ENCODE results near the gene PRR30. TPM values are rescaled to one million over a fixed set of nuclear protein-coding genes. Genes with fewer than 3 reads are reported as not detected.

Gene PRR30
- total RNA-seq, 1 donor from 2014 or later, result not detected

GRCh38 chr2:27159271-27159670 lies 20.1 kb upstream of the PRR30 start:
- DNase-seq (ENCODE audit: low read depth) (no peak), FAIRE-seq (no peak)
- Histone ChIP-seq H3K27me3 (ENCODE audit: control insufficient read depth, insufficient read depth, low read length) (peaks cover 2% of the 10 kb centered on the region), H3K4me3 (ENCODE audit: low read depth, low read length) (no peak overlapping the region), H3K36me3 (ENCODE audit: control insufficient read depth, insufficient read depth, low read length) (no peaks in the 10 kb centered on the region)
- no peak for TF ChIP-seq CTCF (IDR thresholded peaks at IDR 0.05; ENCODE audit: insufficient read depth, low read length, severe bottlenecking)

- FAIRE-seq (no peak), DNase-seq (ENCODE audit: low read depth) (no peak)
- no peak for TF ChIP-seq CTCF (IDR thresholded peaks at IDR 0.05; ENCODE audit: insufficient read depth, low read length, severe bottlenecking)
- no peak overlapping the region for H3K4me3 ChIP-seq (ENCODE audit: low read depth, low read length)
- H3K27me3 ChIP-seq (ENCODE audit: control insufficient read depth, insufficient read depth, low read length), result peaks cover 2% of the 10 kb centered on the region
- H3K36me3 ChIP-seq (ENCODE audit: control insufficient read depth, insufficient read depth, low read length), result no peaks in the 10 kb centered on the region
These were observed 19.3 kb upstream of the PRR30 start for GRCh38 chr2:27158468-27158867.

GRCh38 chr2:27155069-27155520 lies 15.9 kb upstream of the PRR30 start:
- TF ChIP-seq CTCF (IDR thresholded peaks at IDR 0.05; ENCODE audit: insufficient read depth, low read length, severe bottlenecking), result no peak
- FAIRE-seq, result no peak
- DNase-seq (ENCODE audit: low read depth), result peak; percentile 75
- H3K27me3 ChIP-seq (ENCODE audit: control insufficient read depth, insufficient read depth, low read length), result peaks cover 2% of the 10 kb centered on the region
- no peak overlapping the region for H3K4me3 ChIP-seq (ENCODE audit: low read depth, low read length)
- H3K36me3 ChIP-seq (ENCODE audit: control insufficient read depth, insufficient read depth, low read length), result no peaks in the 10 kb centered on the region

GRCh38 chr2:27154488-27154887 lies 15.3 kb upstream of the PRR30 start:
- Histone ChIP-seq H3K36me3 (ENCODE audit: control insufficient read depth, insufficient read depth, low read length) (no peaks in the 10 kb centered on the region), H3K4me3 (ENCODE audit: low read depth, low read length) (no peak overlapping the region), H3K27me3 (ENCODE audit: control insufficient read depth, insufficient read depth, low read length) (peaks cover 2% of the 10 kb centered on the region)
- DNase-seq (ENCODE audit: low read depth) (no peak), FAIRE-seq (no peak)
- TF ChIP-seq CTCF (IDR thresholded peaks at IDR 0.05; ENCODE audit: insufficient read depth, low read length, severe bottlenecking), result no peak

GRCh38 chr2:27152796-27153464 lies 13.7 kb upstream of the PRR30 start:
- no peak overlapping the region for H3K4me3 ChIP-seq (ENCODE audit: low read depth, low read length)
- no peaks in the 10 kb centered on the region for H3K27me3 ChIP-seq (ENCODE audit: control insufficient read depth, insufficient read depth, low read length)
- DNase-seq (ENCODE audit: low read depth), result peak; percentile 81
- FAIRE-seq, result no peak
- no peaks in the 10 kb centered on the region for H3K36me3 ChIP-seq (ENCODE audit: control insufficient read depth, insufficient read depth, low read length)
- TF ChIP-seq CTCF (IDR thresholded peaks at IDR 0.05; ENCODE audit: insufficient read depth, low read length, severe bottlenecking), result no peak
